ENCODE measurements around the gene HBS1L. TPM values are rescaled to one million over a fixed set of nuclear protein-coding genes. Genes with fewer than 3 reads are reported as not detected.

HBS1L gene
- total RNA-seq, 1 experiment from 2014 or later = 81.2 TPM

DNA sequence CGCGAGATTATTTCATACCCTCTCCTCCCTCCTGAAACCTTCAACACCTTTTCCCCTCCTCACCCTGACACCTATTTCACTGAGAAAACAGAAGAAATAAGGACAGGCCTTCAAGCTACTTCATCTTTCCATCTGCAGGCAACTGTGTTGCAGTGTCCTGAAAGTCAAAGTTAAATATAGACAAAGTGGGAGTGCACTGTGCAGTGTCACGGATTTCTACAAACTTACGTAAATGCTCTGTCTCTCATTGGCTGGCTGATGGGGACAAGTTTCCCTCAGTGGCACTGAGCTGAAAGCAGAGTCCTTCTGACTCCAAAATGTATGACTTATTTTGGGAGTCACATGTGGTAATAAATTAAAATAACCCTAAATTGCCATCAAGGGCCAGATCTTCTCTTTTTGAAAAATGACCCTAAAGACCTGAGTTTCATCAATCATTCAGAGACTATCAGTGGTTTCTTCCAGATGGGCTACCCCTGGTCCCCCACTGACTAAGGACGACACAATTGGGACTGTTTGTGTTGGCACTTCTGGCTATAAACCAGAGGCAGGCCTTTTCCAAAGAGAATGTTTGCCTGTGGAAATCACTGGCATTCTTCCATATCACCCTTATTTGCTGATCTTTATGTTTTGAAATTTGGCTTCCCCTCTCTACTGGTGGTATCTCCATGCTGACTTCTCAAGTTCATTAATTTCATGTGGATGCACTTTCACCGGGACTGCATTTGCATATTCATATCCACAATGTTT is 126.3 kb downstream of the HBS1L start:
- intact Hi-C loops (cut with micrococcal nuclease; ENCODE audit: unreplicated experiment) = no loop called here
- ChIA-PET POLR2A (no interaction called here), CTCF (interaction anchor here (1.3 kb wide), 1 partner anchor 12 kb away, joined by 5 read pairs; no protein-coding TSS in a partner anchor)
- Histone ChIP-seq H3K4me3 (ENCODE audit: low read depth, low read length) (no peak overlapping the region), H3K27me3 (replicated peaks; ENCODE audit: control insufficient read depth, insufficient read depth, low read length) (no peaks in the 10 kb centered on the region), H3K9me3 (no peaks in the 10 kb centered on the region), H3K4me1 (no peaks in the 10 kb centered on the region), H3K36me3 (ENCODE audit: control insufficient read depth, insufficient read depth, low read length) (no peaks in the 10 kb centered on the region)
- BruUV-seq (replicated peaks) = no TSS peak
- DNase-seq = no peak
- no peak for TF ChIP-seq CTCF (IDR thresholded peaks at IDR 0.05; ENCODE audit: insufficient read depth in 1 of 2, low read depth in 1 of 2, low read length in 1 of 2, severe bottlenecking in 1 of 2, unreplicated experiment in 1 of 2)
- Mint-ChIP-seq H3K36me3 (ENCODE audit: insufficient read depth, unreplicated experiment) (no peaks in the 10 kb centered on the region), H3K9me3 (ENCODE audit: unreplicated experiment) (no peaks in the 10 kb centered on the region), H3K4me1 (ENCODE audit: low read depth, unreplicated experiment) (no peaks in the 10 kb centered on the region), H3K27me3 (ENCODE audit: insufficient read depth, unreplicated experiment) (no peaks in the 10 kb centered on the region), H3K27ac (ENCODE audit: unreplicated experiment) (no peak overlapping the region), H3K4me3 (ENCODE audit: unreplicated experiment) (no peak overlapping the region)

GRCh38 chr6:134925800-134926199 is 128.8 kb downstream of the HBS1L start:
- H3K4me1 Mint-ChIP-seq (ENCODE audit: low read depth, unreplicated experiment) = no peaks in the 10 kb centered on the region
- H3K27me3 Mint-ChIP-seq (ENCODE audit: insufficient read depth, unreplicated experiment) = no peaks in the 10 kb centered on the region
- no peaks in the 10 kb centered on the region for H3K4me1 ChIP-seq
- CTCF ChIA-PET = no interaction called here
- H3K27me3 ChIP-seq (replicated peaks; ENCODE audit: control insufficient read depth, insufficient read depth, low read length) = no peaks in the 10 kb centered on the region
- no peak overlapping the region for H3K4me3 Mint-ChIP-seq (ENCODE audit: unreplicated experiment)
- BruUV-seq (replicated peaks) = no TSS peak
- POLR2A ChIA-PET = no interaction called here
- no peaks in the 10 kb centered on the region for H3K36me3 Mint-ChIP-seq (ENCODE audit: insufficient read depth, unreplicated experiment)
- TF ChIP-seq CTCF (IDR thresholded peaks at IDR 0.05; ENCODE audit: insufficient read depth in 1 of 2, low read depth in 1 of 2, low read length in 1 of 2, severe bottlenecking in 1 of 2, unreplicated experiment in 1 of 2) = no peak
- no peaks in the 10 kb centered on the region for H3K9me3 ChIP-seq
- no peaks in the 10 kb centered on the region for H3K9me3 Mint-ChIP-seq (ENCODE audit: unreplicated experiment)
- intact Hi-C loops (cut with micrococcal nuclease; ENCODE audit: unreplicated experiment) = no loop called here
- no peak overlapping the region for H3K4me3 ChIP-seq (ENCODE audit: low read depth, low read length)
- no peaks in the 10 kb centered on the region for H3K36me3 ChIP-seq (ENCODE audit: control insufficient read depth, insufficient read depth, low read length)
- no peak for DNase-seq
- H3K27ac Mint-ChIP-seq (ENCODE audit: unreplicated experiment) = no peak overlapping the region

- no peaks in the 10 kb centered on the region for H3K4me1 Mint-ChIP-seq (ENCODE audit: low read depth, unreplicated experiment)
- no peaks in the 10 kb centered on the region for H3K9me3 ChIP-seq
- BruUV-seq (replicated peaks) = no TSS peak
- POLR2A ChIA-PET = no interaction called here
- CTCF ChIA-PET = no interaction called here
- H3K36me3 ChIP-seq (ENCODE audit: control insufficient read depth, insufficient read depth, low read length) = no peaks in the 10 kb centered on the region
- H3K27me3 Mint-ChIP-seq (ENCODE audit: insufficient read depth, unreplicated experiment) = no peaks in the 10 kb centered on the region
- TF ChIP-seq CTCF (IDR thresholded peaks at IDR 0.05; ENCODE audit: insufficient read depth in 1 of 2, low read depth in 1 of 2, low read length in 1 of 2, severe bottlenecking in 1 of 2, unreplicated experiment in 1 of 2) = no peak
- H3K36me3 Mint-ChIP-seq (ENCODE audit: insufficient read depth, unreplicated experiment) = no peaks in the 10 kb centered on the region
- H3K4me3 ChIP-seq (ENCODE audit: low read depth, low read length) = no peak overlapping the region
- H3K27ac Mint-ChIP-seq (ENCODE audit: unreplicated experiment) = no peak overlapping the region
- intact Hi-C loops (cut with micrococcal nuclease; ENCODE audit: unreplicated experiment) = no loop called here
- H3K9me3 Mint-ChIP-seq (ENCODE audit: unreplicated experiment) = no peaks in the 10 kb centered on the region
- H3K4me1 ChIP-seq = no peaks in the 10 kb centered on the region
- H3K27me3 ChIP-seq (replicated peaks; ENCODE audit: control insufficient read depth, insufficient read depth, low read length) = no peaks in the 10 kb centered on the region
- H3K4me3 Mint-ChIP-seq (ENCODE audit: unreplicated experiment) = no peak overlapping the region
- DNase-seq = no peak
Measured at GRCh38 chr6:134921721-134922261, 132.8 kb downstream of the HBS1L start.

Measured in Caco-2 (cell line).